T47D (cell line): ENCODE results near the gene CLOCK.

Experiments used
- DNase-seq, 2 experiments: peaks; one replicate each; pipeline versions ENCODE4 v3.0.0 to v3.0.0-alpha.2; 2011 to 2012; ENCODE audit warnings: low read depth in 1 of 2, low spot score in 1 of 2
- JUND ChIP-seq: IDR thresholded peaks from 2 replicates; pipeline ENCODE4 v1.6.1; 2012; ENCODE audit warnings: low read depth
- in situ Hi-C: cut with HindIII; loops from 2 replicates; pipeline ENCODE4 v1.10.0; 2016; ENCODE audit warnings: low sequenced_read_pairs, low pct_unique_long_range_greater_than_20kb

The CLOCK gene

DNA sequence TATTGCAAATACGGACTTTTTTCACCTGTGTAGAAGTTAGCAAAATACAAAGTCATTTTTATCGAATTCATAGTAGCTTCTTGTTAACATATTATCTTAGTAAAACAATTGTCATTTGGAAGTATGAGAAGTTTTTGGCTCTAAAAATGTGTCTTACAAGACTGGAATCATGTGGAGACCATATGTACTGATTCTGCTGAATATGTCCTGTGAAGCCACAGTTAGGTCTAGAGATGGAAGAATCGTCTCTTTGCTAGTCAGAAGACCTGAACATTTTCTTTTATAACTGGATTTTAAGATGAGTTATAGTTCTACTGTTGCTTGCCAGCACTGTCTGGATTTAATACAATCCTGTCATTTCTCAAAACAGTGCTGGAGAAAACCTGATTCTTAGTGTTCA, 121.9 kb downstream of the CLOCK start:
- DNase-seq = no peak
- in situ Hi-C loops = no loop called here
- TF ChIP-seq JUND = no peak

DNA sequence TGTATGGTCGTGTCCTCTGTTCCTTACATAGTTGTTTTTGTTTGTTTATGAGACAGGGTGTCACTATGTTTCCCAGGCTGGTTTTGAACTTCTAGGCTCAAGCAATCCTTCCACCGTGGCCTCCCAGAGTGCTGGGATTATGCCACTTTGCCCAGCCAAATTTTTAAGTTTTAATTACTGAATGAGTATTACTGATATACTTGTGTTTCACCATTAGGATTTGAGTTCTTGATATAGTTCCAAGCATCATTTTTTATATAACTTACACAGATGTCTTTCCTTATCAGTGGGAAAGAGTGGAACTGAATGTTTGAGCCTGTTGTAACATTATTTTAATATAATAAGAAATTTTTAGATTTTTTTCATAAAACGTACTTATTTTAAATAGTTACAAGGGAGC, 130.5 kb downstream of the CLOCK start:
- DNase-seq = no peak
- no peak for TF ChIP-seq JUND
- in situ Hi-C loops = no loop called here

- in situ Hi-C loops = no loop called here
- TF ChIP-seq JUND = no peak
- DNase-seq = no peak
These were observed 135.1 kb downstream of the CLOCK start for GRCh38 chr4:55411621-55412020.

GRCh38 chr4:55410431-55410830, 136.3 kb downstream of the CLOCK start:
- TF ChIP-seq JUND = no peak
- in situ Hi-C loops = no loop called here
- DNase-seq = no peak

DNA sequence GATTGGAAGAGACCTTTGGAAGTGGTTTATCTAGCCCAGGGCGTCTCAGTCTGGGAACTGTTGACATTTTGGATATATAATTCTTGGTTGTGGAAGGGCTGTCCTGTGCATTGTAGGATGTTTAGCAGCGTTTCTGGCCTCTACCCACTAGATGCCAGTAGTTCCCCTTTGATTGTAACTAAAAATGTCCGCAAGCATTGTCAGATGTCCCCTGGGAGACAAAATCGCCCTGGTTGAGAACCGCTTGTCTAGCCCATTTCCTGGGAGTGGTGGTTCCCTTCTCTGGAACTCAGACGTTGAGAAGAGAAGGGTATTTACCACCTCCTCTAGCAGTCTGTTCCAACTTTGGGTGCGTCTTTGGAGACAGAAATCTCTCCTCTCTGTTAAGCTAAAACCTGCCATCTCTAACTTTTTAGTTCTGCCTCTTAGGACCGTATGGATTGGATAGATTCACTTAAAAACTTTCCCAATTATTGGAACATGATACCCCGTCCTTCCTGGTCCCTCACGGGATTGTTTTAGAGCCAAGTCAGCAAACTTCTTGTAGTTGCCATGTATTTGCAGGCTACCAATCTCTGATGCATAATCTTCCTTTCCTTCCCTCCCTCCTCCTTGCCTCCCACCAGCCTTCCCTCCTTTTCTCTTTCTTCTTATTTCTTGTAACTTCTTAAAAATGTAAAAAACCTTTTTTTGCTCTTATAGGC, 137.1 kb downstream of the CLOCK start:
- in situ Hi-C loops = no loop called here
- no peak for TF ChIP-seq JUND
- DNase-seq = peak in 1 of 2 experiments; percentile 36

GRCh38 chr4:55407764-55408163, 138.9 kb downstream of the CLOCK start:
- DNase-seq = no peak
- no peak for TF ChIP-seq JUND
- in situ Hi-C loops = no loop called here

GRCh38 chr4:55407119-55407518, 139.6 kb downstream of the CLOCK start:
- in situ Hi-C loops = no loop called here

GRCh38 chr4:55406545-55406944, 140.2 kb downstream of the CLOCK start:
- no peak for TF ChIP-seq JUND
- in situ Hi-C loops = no loop called here
- no peak for DNase-seq

More at GRCh38 chr4:55407119-55407518, 139.6 kb downstream of the CLOCK start:
- TF ChIP-seq JUND = no peak
- DNase-seq = no peak

- TF ChIP-seq JUND = no peak
- in situ Hi-C loops = no loop called here
- no peak for DNase-seq
These were observed 141.6 kb downstream of the CLOCK start for GRCh38 chr4:55405073-55405472.

DNA sequence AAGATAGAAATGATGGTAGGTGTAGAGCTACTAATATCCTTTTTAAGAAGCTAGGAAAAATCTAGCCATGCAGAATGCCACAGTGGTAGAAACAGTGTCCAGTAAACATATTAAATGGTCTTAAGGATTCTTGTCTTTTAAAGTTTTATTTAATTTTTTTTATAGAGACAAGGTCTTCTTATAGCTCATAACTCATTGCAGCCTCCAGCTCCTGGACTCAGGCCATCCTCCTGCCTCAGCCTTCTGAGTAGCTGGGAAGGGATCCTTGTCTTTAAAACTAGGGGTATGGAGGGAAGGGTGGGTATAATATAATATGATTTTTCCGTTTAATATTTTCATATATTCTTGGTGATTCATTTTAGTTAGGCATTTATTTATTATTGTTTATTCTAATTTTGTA, 147.1 kb downstream of the CLOCK start:
- no peak for TF ChIP-seq JUND
- in situ Hi-C loops = no loop called here
- no peak for DNase-seq

DNA sequence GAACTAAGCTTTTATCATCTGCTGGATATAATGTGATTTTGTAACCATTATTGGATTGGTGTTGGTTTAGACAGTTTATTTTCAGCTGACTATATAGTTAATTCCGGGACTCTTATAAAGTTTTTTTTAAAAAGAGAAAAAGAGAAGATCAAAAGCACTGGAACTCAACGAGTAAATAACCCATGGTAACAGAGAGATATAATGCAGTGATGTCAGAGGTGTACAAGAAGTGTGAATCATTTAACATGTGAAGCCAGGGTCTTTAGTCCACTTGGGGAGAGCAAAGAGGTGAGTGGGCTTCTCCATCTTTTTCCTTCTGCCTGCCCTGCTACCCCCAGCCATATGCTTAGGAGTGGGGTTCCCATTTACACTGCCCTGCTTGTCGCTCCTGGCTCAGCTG, 147.7 kb downstream of the CLOCK start:
- in situ Hi-C loops = no loop called here
- TF ChIP-seq JUND = no peak
- DNase-seq = no peak

GRCh38 chr4:55398461-55398860, 148.2 kb downstream of the CLOCK start:
- in situ Hi-C loops = no loop called here
- no peak for DNase-seq
- TF ChIP-seq JUND = no peak

GRCh38 chr4:55397520-55398321, 149.0 kb downstream of the CLOCK start:
- TF ChIP-seq JUND = no peak
- in situ Hi-C loops = no loop called here
- DNase-seq = peak in 1 of 2 experiments; percentile 2
